Thoracic aorta (tissue), 2 donors: ENCODE data around the gene IFRD2. TPM values are rescaled to one million over a fixed set of nuclear protein-coding genes. Genes with fewer than 3 reads are reported as not detected.

ENCODE experiments used
- ATAC-seq: fragments of 150-250 bp; one replicate; pipeline ENCODE4 v1.8.0; 2017; ENCODE audit warnings: low read depth; ENCODE audit not compliant: insufficient number of reproducible peaks, low FRiP score
- DNase-seq: peaks from one replicate; pipeline ENCODE4 v3.0.0-alpha.2; 2020; ENCODE audit warnings: low spot score
- H3K27ac ChIP-seq, 2 donors: fragments of 200-600 bp; sonication (generic); 1 replicate in 1 of 2; 2 replicates in 1 of 2; pipeline ENCODE4 v1.5.1; 2016; ENCODE audit warnings: mild to moderate bottlenecking in 2 of 2, moderate library complexity in 2 of 2
- H3K27me3 ChIP-seq: fragments of 200-600 bp; sonication (generic); replicated peaks from 2 replicates; pipeline ENCODE4 v1.6.0; 2016; ENCODE audit warnings: mild to moderate bottlenecking; ENCODE audit not compliant: insufficient read depth
- H3K36me3 ChIP-seq: fragments of 200-600 bp; sonication (generic); one replicate; pipeline ENCODE4 v1.5.1; 2016
- H3K4me1 ChIP-seq, 2 donors: fragments of 200-600 bp; sonication (generic); 1 replicate in 1 of 2; 2 replicates in 1 of 2; pipeline versions ENCODE4 v1.5.1 to v1.6.0; 2016; ENCODE audit warnings: low read depth in 2 of 2, mild to moderate bottlenecking in 1 of 2; ENCODE audit not compliant: control insufficient read depth in 1 of 2
- H3K4me3 ChIP-seq: fragments of 200-600 bp; sonication (generic); 2 replicates; pipeline ENCODE4 v1.5.1; 2016; ENCODE audit warnings: mild to moderate bottlenecking
- H3K9me3 ChIP-seq: fragments of 200-600 bp; sonication (generic); 2 replicates; pipeline ENCODE4 v1.5.1; 2016
- CTCF ChIP-seq: fragments of 200-600 bp; sonication (generic); IDR thresholded peaks from one replicate; pipeline ENCODE4 v1.5.1; 2019; ENCODE audit warnings: antibody characterized with exemption
- total RNA-seq, 2 donors: library from RNA; depleted of rRNA; stranded (reverse); fragments of >200 nt; gene quantifications; one replicate each; pipeline versions ENCODE4 v1.1.0 to v1.2.3, GENCODE V29; 2016

The IFRD2 gene
- total RNA-seq, 2 donors from 2014 or later: 43.3 to 118 TPM

- no peak for DNase-seq
- no peaks in the 10 kb centered on the region for H3K9me3 ChIP-seq
- no peak for TF ChIP-seq CTCF
- peaks cover 39 to 55% of the 10 kb centered on the region in 2 donors for H3K4me1 ChIP-seq
- no peak for ATAC-seq
- H3K4me3 ChIP-seq: peak overlapping the region; percentile 27
- peak overlapping the region; percentile 90 to 93 for H3K27ac ChIP-seq
- H3K36me3 ChIP-seq: peaks cover 28% of the 10 kb centered on the region
- H3K27me3 ChIP-seq: no peaks in the 10 kb centered on the region
These were observed 42.3 kb upstream of the IFRD2 start for GRCh38 chr3:50334339-50335075.

GRCh38 chr3:50333744-50334328 is 41.6 kb upstream of the IFRD2 start:
- peak; percentile 32 for ATAC-seq
- Histone ChIP-seq H3K4me3 (peak overlapping the region; percentile 27), H3K27me3 (no peaks in the 10 kb centered on the region), H3K36me3 (peaks cover 29% of the 10 kb centered on the region), H3K27ac (peak overlapping the region; percentile 90 to 93), H3K4me1 (peaks cover 35 to 48% of the 10 kb centered on the region in 2 donors), H3K9me3 (no peaks in the 10 kb centered on the region)
- DNase-seq: no peak
- TF ChIP-seq CTCF: no peak

- peaks cover 29% of the 10 kb centered on the region for H3K36me3 ChIP-seq
- DNase-seq: no peak
- no peak for ATAC-seq
- H3K4me3 ChIP-seq: no peak overlapping the region
- H3K27me3 ChIP-seq: no peaks in the 10 kb centered on the region
- TF ChIP-seq CTCF: no peak
- H3K27ac ChIP-seq: no peak overlapping the region
- H3K9me3 ChIP-seq: no peaks in the 10 kb centered on the region
- peaks cover 41 to 52% of the 10 kb centered on the region in 2 donors for H3K4me1 ChIP-seq
These were observed 39.2 kb upstream of the IFRD2 start for GRCh38 chr3:50331364-50331907.

GRCh38 chr3:50330330-50330729 is 38.1 kb upstream of the IFRD2 start:
- peaks cover 36% of the 10 kb centered on the region for H3K36me3 ChIP-seq
- H3K4me1 ChIP-seq: peaks cover 31 to 41% of the 10 kb centered on the region in 2 donors
- no peak for TF ChIP-seq CTCF
- no peak overlapping the region for H3K27ac ChIP-seq
- no peaks in the 10 kb centered on the region for H3K9me3 ChIP-seq
- no peak overlapping the region for H3K4me3 ChIP-seq
- no peak for DNase-seq
- ATAC-seq: no peak
- H3K27me3 ChIP-seq: no peaks in the 10 kb centered on the region

GRCh38 chr3:50327943-50328691 is 35.9 kb upstream of the IFRD2 start, which contains the start of gene TUSC2:
TSS of gene TUSC2 (minus strand) at chr3:50328223. CDS start at chr3:50328099, 124 bp downstream.
- Histone ChIP-seq H3K27me3 (no peaks in the 10 kb centered on the region), H3K4me3 (peak within 1 kb of the TSS; percentile 90), H3K27ac (peak within 1 kb of the TSS; percentile 65 to 80), H3K36me3 (peaks cover 36% of the 10 kb centered on the region), H3K4me1 (peaks cover 13 to 24% of the 10 kb centered on the region in 2 donors), H3K9me3 (no peaks in the 10 kb centered on the region)
- DNase-seq (peak; percentile 95), ATAC-seq (peak; percentile 71)
- TF ChIP-seq CTCF: no peak
